GM18526 (cell line): ENCODE data around the gene LRBA.

Experiments
- POLR2A ChIP-seq: IDR thresholded peaks from 3 replicates; pipeline ENCODE4 v1.6.1; 2011; ENCODE audit not compliant: insufficient read length; ENCODE audit errors: extremely low read depth

The LRBA gene

GRCh38 chr4:150541681-150542080 is 473.4 kb downstream of the LRBA start:
- TF ChIP-seq POLR2A: no peak

DNA sequence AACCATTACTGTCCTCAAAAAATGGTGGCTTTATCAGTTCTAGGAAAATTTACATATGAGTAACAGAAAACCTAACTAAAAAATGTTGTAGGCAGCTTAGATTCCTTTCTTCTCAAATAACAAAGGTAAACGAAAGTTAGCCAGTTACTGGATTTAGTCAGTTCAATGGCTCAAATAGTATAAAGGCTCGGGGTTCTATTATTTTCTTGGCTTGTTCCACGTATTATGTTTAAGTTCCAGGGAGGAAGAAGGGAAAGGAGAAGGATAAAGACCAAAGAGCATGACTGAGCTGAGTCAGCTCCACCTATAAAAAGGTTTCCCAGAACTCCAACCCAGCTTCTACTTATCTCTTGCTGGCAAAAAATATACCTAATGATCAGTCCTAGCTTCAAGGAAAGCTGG is 474.1 kb downstream of the LRBA start:
- TF ChIP-seq POLR2A: no peak

- no peak for TF ChIP-seq POLR2A
Observed at GRCh38 chr4:150540536-150540935, 474.5 kb downstream of the LRBA start.

DNA sequence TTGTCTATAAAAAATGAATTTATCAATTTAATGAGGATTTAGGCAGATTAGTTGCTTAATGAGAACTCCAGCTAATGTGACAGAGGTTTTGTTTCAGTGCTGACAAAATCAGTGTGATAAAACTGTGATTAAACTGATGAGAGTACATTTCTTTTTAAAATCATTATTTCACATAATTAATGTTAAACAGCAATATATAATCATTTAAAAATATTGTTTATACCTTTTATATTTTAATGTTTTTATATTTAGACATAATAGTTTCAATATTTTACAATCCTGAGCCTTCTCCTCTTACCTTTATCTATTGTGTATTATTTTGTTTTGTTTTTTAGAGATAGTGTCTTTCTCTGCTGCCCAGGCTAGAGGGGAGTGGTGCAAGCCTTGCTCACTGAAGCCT is 480.3 kb downstream of the LRBA start:
- no peak for TF ChIP-seq POLR2A

DNA sequence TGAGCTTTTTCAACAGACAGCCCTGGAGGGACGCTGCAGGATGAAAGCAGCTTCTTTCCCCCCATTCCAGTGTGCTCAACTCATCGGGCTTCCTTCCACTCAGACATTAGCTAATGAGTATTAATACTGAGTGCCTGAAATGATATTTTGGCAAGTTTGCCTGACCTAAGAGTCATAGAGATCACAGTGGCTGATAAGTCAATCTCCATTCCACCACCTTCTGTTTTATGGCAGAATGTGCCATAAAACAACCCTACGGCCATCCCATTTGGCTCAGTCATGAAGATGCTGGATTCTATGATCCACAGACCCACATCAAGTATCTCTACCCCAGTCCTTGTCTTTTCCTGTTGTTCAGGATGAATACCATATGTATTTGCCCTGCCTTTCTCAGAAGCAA is 481.4 kb downstream of the LRBA start:
- no peak for TF ChIP-seq POLR2A

- no peak for TF ChIP-seq POLR2A
Observed at GRCh38 chr4:150525321-150525868, 489.7 kb downstream of the LRBA start.

- no peak for TF ChIP-seq POLR2A
Observed at GRCh38 chr4:150518559-150518958, 496.5 kb downstream of the LRBA start.

GRCh38 chr4:150515135-150515534 is 499.9 kb downstream of the LRBA start:
- TF ChIP-seq POLR2A: no peak

DNA sequence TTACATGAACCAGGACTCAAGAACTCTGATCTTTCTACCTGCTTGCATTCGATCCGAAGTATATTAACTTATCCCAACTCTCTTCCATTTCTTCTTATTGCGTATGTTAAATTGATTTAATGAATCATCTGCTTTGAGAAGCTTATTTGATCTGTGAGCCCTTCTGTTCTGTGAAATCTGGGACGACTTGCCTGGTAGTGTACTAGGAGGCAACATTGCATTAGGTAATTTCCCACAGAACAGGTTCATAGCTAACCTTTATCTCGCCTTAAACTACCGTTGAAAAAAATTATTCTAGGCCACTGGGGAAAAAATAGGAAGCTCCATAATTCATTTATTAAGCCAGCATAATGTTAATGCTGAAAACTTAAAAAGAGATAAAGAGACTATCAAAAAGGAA is 500.4 kb downstream of the LRBA start:
- TF ChIP-seq POLR2A: no peak

DNA sequence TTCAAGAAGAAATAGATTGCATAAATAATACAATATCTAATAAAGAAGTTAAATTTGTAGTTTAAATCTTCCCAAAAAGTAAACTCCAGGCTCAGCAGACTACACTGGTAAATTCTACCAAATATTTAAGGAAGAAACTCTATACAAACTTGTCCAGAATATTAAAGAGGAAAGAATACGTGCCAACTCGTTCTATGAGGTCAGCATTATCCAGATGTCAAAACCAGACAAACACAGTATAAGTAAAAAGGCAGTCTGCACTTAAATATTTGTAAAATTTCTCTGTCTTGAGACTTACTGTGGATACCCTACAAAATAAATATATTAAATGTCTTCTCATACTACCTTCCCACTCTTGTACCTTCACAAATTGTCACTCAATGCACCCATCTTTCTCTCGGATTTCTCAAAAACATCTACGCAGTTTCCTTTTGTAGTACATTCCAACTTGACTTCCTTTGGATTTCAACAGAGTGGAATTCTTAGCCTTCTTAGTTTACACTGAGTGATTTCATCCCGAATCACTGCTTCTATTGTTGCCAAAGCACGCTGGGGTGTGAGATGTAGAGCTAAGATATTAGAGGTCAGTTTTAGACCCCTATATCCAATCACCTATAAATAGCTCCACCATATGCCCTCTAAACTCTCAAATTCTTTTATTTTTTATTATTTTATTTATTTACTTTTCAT is 504.8 kb downstream of the LRBA start:
- TF ChIP-seq POLR2A: no peak

- TF ChIP-seq POLR2A: no peak
Observed at GRCh38 chr4:150501983-150502382, 513.1 kb downstream of the LRBA start.

DNA sequence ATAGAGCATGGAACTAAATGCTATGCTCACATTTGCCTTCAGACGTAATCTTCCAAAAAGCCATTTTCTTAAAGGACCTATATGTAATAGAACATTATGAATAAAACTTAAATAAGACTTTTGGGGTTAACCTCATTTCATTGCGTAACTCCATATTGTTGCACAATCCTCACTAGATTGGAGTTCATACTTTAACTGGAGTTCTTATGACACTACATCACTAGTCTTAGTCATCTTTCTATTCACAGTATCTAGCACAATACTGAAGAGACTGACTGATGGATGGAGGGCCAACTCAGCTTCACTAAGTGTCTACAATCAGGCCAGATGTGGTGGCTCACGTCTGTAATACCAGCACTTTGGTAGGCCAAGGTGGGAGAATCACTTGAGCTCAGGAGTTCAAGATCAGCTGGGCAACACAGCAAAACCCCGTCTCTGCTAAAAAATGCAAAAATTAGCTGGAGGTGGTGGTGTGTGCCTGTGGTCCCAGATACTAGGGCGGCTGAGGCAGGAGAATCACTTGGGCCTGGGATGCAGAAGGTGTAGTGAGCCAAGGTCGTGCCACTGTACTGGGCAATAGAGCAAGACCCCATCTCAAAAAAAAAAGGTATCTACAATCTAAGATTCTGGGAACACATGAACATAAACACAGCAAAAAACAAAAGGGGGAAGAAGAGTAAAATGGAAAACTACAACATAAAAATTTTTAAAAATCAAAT is 513.9 kb downstream of the LRBA start:
- no peak for TF ChIP-seq POLR2A

DNA sequence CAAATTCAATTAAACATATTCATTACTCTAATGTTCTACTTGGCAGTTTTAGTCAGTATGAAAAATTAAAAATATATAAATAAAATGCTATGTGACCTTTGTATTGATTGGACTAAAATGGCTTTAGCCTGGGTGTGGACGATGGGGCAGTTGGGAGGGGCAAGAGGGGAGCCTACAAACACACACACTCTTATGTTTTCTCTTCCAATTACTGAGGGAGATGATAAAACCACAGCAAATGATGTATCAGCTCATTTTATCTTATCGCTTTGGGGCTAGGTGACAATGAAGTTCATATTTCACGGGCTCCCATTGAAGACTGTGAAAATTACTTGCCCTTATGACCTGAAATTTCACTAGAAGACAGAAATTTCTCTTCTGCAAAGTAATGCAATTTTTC is 517.5 kb downstream of the LRBA start:
- TF ChIP-seq POLR2A: no peak

DNA sequence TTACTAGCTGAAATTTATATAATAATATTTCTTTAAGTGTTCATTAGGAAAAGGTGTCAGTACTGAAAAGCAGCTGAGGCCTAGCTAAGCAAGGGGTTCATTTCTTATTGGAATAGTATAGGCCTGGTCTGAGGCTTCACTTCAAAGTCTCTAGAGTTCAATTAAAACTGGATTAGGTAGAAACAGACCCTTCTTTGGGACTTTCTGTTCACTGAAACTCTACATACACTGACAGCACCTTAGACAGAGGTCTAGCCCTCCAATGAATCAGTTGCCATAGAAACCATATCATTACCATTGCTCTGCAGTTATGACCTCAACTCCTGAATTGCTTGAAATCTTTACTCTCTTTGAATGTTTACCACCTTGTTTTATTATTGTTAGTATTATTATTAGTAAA is 519.5 kb downstream of the LRBA start:
- TF ChIP-seq POLR2A: no peak

DNA sequence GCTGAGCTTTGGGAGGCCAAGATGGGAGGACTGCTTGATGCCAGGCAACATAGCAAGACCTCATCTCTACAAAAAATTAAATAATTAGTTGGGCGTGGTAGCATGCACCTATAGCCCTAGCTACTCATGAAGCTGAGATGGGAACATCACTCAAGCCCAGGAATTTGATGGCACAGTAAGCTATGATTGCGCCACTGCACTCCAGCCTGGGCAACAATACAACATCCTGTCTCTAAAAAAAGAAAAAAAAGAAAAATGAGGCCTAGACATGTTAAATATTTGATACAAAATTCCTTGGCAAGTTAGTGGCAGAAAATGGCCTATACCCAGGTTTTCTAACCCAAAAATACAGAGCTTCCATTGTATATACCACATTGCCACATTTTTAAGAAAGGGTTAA is 521.2 kb downstream of the LRBA start:
- no peak for TF ChIP-seq POLR2A
